HCT116 (cell line): ENCODE data around the gene CELA2A. TPM values are rescaled to one million over a fixed set of nuclear protein-coding genes. Genes with fewer than 3 reads are reported as not detected.
A peak's percentile ranks its signal among the peaks of the same experiment; 100 is the strongest.

Source experiments
- ATAC-seq: fragments of 200-7000 bp; cut with Tn5 transposase; 2 replicates; pipeline ENCODE4 v1.9.1; 2020; ENCODE audit warnings: mild to moderate bottlenecking, moderate library complexity
- BruUV-seq: library from RNA; stranded (reverse); fragments of 400-500 nt; replicated peaks from 2 replicates; lab custom pipeline; 2021; lab: Mats Ljungman, UMichigan
- CTCF ChIA-PET: fragments of 300-600 bp; sonication (Branson Sonifier 250); formaldehyde crosslinking; loops from one replicate; lab custom pipeline; 2021; ENCODE audit warnings: antibody characterized with exemption; lab: Charles Lee
- POLR2A ChIA-PET: fragments of 300-600, 350-600 bp; sonication (Branson Sonifier 250); formaldehyde crosslinking; loops from one replicate; lab custom pipeline; 2021; ENCODE audit warnings: antibody characterized with exemption; lab: Charles Lee
- RAD21 ChIA-PET, 2 experiments: fragments of 300-600 bp; sonication (Branson Sonifier 250); formaldehyde crosslinking; loops; one replicate each; lab custom pipeline; 2023; ENCODE audit warnings: low total read pairs in 2 of 2; ENCODE audit not compliant: uncharacterized antibody in 2 of 2, unreplicated experiment in 2 of 2, low non-redundant PET in 1 of 2; lab: Charles Lee
- DNase-seq: peaks from one replicate; pipeline ENCODE4 v3.0.0-alpha.2; 2010; ENCODE audit warnings: low read depth, low spot score
- H2AFZ ChIP-seq: fragments of 200-600 bp; shearing (Covaris generic), sonication (generic); 2 replicates; pipeline ENCODE4 v1.6.1; 2017; ENCODE audit warnings: low read depth, mixed run types, mixed read lengths, antibody characterized with exemption, low read length; ENCODE audit not compliant: poor library complexity, severe bottlenecking
- H3K27ac ChIP-seq: 2 replicates; pipeline ENCODE4 v1.5.1; 2012; ENCODE audit warnings: low read depth, low read length
- H3K27me3 ChIP-seq: fragments of 200-600 bp; sonication (generic); 2 replicates; pipeline ENCODE4 v1.6.1; 2016; ENCODE audit warnings: mixed run types, low read length, mixed read lengths; ENCODE audit not compliant: insufficient read depth
- H3K36me3 ChIP-seq, 2 experiments: fragments of 200-500 bp in 1 of 2; fragments of 200-600 bp in 1 of 2; sonication (Bioruptor generic) in 1 of 2; sonication (generic) in 1 of 2; 2 replicates each; pipeline versions ENCODE4 v1.5.1 to v1.6.1; 2014 to 2016; ENCODE audit warnings: low read length in 2 of 2, inconsistent platforms in 1 of 2, mixed read lengths in 1 of 2, mixed run types in 1 of 2; ENCODE audit not compliant: insufficient read depth in 2 of 2, control insufficient read depth in 1 of 2
- H3K4me1 ChIP-seq, 2 experiments: fragments of 200-600 bp in 1 of 2; sonication (generic) in 1 of 2; 2 replicates each; pipeline versions ENCODE4 v1.5.1 to v1.6.1; 2012 to 2017; ENCODE audit warnings: low read length in 2 of 2, inconsistent platforms in 1 of 2, mild to moderate bottlenecking in 1 of 2, mixed read lengths in 1 of 2, mixed run types in 1 of 2, moderate library complexity in 1 of 2; ENCODE audit not compliant: insufficient read depth in 2 of 2, control insufficient read depth in 1 of 2
- H3K4me2 ChIP-seq: fragments of 200-600 bp; sonication (generic); 2 replicates; pipeline ENCODE4 v1.6.1; 2017; ENCODE audit warnings: mixed run types, low read length, mixed read lengths
- H3K4me3 ChIP-seq, 2 experiments: fragments of 200-600 bp in 1 of 2; sonication (generic) in 1 of 2; replicated peaks in 1 of 2; 2 replicates each; pipeline ENCODE4 v1.5.1; 2011 to 2016; ENCODE audit warnings: low read length in 2 of 2, control low read depth in 1 of 2, low read depth in 1 of 2, mild to moderate bottlenecking in 1 of 2, mixed read lengths in 1 of 2, mixed run types in 1 of 2
- H3K79me2 ChIP-seq: fragments of 200-600 bp; sonication (generic); 2 replicates; pipeline ENCODE4 v1.6.1; 2017; ENCODE audit warnings: mild to moderate bottlenecking, mixed run types, low read length, moderate library complexity, mixed read lengths; ENCODE audit not compliant: insufficient read depth
- H3K9ac ChIP-seq: fragments of 200-600 bp; sonication (generic); 2 replicates; pipeline ENCODE4 v1.6.1; 2016; ENCODE audit warnings: low read length, mixed read lengths
- H3K9me2 ChIP-seq: fragments of 200-600 bp; sonication (generic), shearing (Covaris generic); 2 replicates; pipeline ENCODE4 v1.6.1; 2017; ENCODE audit warnings: mixed run types, mild to moderate bottlenecking, moderate library complexity; ENCODE audit not compliant: insufficient read depth
- H3K9me3 ChIP-seq, 2 experiments: fragments of 200-500 bp in 1 of 2; fragments of 200-600 bp in 1 of 2; sonication (Bioruptor generic) in 1 of 2; sonication (generic) in 1 of 2; 2 replicates each; pipeline ENCODE4 v1.6.1; 2014 to 2017; ENCODE audit warnings: low read length in 2 of 2, mixed read lengths in 2 of 2, inconsistent platforms in 1 of 2, low read depth in 1 of 2, mild to moderate bottlenecking in 1 of 2, mixed run types in 1 of 2, moderate library complexity in 1 of 2; ENCODE audit not compliant: control insufficient read depth in 1 of 2, insufficient read depth in 1 of 2
- H4K20me1 ChIP-seq: fragments of 200-600 bp; sonication (generic), shearing (Covaris generic); 2 replicates; pipeline ENCODE4 v1.6.1; 2017; ENCODE audit warnings: mixed run types, mild to moderate bottlenecking, moderate library complexity; ENCODE audit not compliant: insufficient read depth
- CBX3 ChIP-seq: IDR thresholded peaks from 2 replicates; pipeline ENCODE4 v1.6.1; 2012; ENCODE audit warnings: low read depth
- EZH2 ChIP-seq: fragments of 200-600 bp; sonication (generic); IDR thresholded peaks from 2 replicates; pipeline ENCODE4 v1.6.1; 2017; ENCODE audit warnings: antibody characterized with exemption, mixed run types
- FOSL1 ChIP-seq: IDR thresholded peaks from 2 replicates; pipeline ENCODE4 v1.6.1; 2012; ENCODE audit warnings: low read depth
- JUND ChIP-seq: IDR thresholded peaks from 2 replicates; pipeline ENCODE4 v1.6.1; 2012
- SP1 ChIP-seq: IDR thresholded peaks from 2 replicates; pipeline ENCODE4 v1.6.1; 2012; ENCODE audit warnings: low read depth
- SRF ChIP-seq: IDR thresholded peaks from 2 replicates; pipeline ENCODE4 v1.6.1; 2012; ENCODE audit warnings: low read depth
- ZFX ChIP-seq: fragments of 450-650 bp; IDR thresholded peaks from 2 replicates; pipeline ENCODE4 v1.6.1; 2017
- ZNF274 ChIP-seq: fragments of 200-500 bp; sonication (Bioruptor generic); IDR thresholded peaks from 2 replicates; pipeline ENCODE4 v1.6.1; 2014; ENCODE audit warnings: mild to moderate bottlenecking, low read depth, low read length, inconsistent platforms
- intact Hi-C: fragments of 100-400 bp; cut with micrococcal nuclease; formaldehyde crosslinking; loops from 2 replicates; pipeline ENCODE4 v1.10.0; 2022
- total RNA-seq: library from RNA; stranded (reverse); gene quantifications from one replicate; pipeline ENCODE4 v1.2.1, GENCODE V29; 2021; ENCODE audit not compliant: unreplicated experiment
- TF ChIP-seq, protein P1 (sequence below): IDR thresholded peaks from 2 replicates; pipeline ENCODE4 v1.6.1; 2011; ENCODE audit warnings: mild to moderate bottlenecking, low read length, moderate library complexity; ENCODE audit not compliant: insufficient replicate concordance; ENCODE audit errors: extremely low read depth
- TF ChIP-seq, protein P2 (sequence below): IDR thresholded peaks from 2 replicates; pipeline ENCODE4 v1.6.1; 2012

The CELA2A gene
- total RNA-seq, 1 experiment from 2014 or later, result 1.6 TPM

- TF ChIP-seq, protein P1, sequence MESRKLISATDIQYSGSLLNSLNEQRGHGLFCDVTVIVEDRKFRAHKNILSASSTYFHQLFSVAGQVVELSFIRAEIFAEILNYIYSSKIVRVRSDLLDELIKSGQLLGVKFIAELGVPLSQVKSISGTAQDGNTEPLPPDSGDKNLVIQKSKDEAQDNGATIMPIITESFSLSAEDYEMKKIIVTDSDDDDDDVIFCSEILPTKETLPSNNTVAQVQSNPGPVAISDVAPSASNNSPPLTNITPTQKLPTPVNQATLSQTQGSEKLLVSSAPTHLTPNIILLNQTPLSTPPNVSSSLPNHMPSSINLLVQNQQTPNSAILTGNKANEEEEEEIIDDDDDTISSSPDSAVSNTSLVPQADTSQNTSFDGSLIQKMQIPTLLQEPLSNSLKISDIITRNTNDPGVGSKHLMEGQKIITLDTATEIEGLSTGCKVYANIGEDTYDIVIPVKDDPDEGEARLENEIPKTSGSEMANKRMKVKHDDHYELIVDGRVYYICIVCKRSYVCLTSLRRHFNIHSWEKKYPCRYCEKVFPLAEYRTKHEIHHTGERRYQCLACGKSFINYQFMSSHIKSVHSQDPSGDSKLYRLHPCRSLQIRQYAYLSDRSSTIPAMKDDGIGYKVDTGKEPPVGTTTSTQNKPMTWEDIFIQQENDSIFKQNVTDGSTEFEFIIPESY, result no peak
- TF ChIP-seq SP1 (no peak), SRF (no peak), FOSL1 (no peak), ZFX (no peak)
Measured at GRCh38 chr1:15424981-15425380, 31.6 kb upstream of the CELA2A start (continued).

GRCh38 chr1:15425521-15425920, 31.0 kb upstream of the CELA2A start:
- Histone ChIP-seq H3K27ac (no peak overlapping the region), H2AFZ (no peak overlapping the region), H3K9me2 (no peaks in the 10 kb centered on the region), H3K4me2 (peak overlapping the region; percentile 53; the same call in 1 of the 2 replicates), H3K4me3 (no peak overlapping the region)
- CTCF ChIA-PET, result no interaction called here
- DNase-seq (no peak), ATAC-seq (no peak)
- RAD21 ChIA-PET, result no interaction called here
- intact Hi-C loops, result no loop called here
- BruUV-seq, result no TSS peak
- TF ChIP-seq EZH2, result no peak
- no peak for TF ChIP-seq ZNF274
- TF ChIP-seq CBX3, result no peak
- TF ChIP-seq SP1, result no peak
- TF ChIP-seq, protein P2, sequence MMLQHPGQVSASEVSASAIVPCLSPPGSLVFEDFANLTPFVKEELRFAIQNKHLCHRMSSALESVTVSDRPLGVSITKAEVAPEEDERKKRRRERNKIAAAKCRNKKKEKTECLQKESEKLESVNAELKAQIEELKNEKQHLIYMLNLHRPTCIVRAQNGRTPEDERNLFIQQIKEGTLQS, result no peak
- TF ChIP-seq, protein P1, result no peak
- no peak for TF ChIP-seq JUND
- TF ChIP-seq, all 23 proteins: peak for 0
- H3K79me2 ChIP-seq, result peaks cover 44% of the 10 kb centered on the region
- no peaks in the 10 kb centered on the region for H3K9me3 ChIP-seq
- H3K27me3 ChIP-seq, result no peaks in the 10 kb centered on the region
- POLR2A ChIA-PET, result no interaction called here
- H3K9ac ChIP-seq, result peak overlapping the region; percentile 16; the same call in 1 of the 2 replicates
- H4K20me1 ChIP-seq, result peaks cover 5% of the 10 kb centered on the region; the same call in 1 of the 2 replicates
- H3K4me1 ChIP-seq, result peaks cover 7 to 60% of the 10 kb centered on the region in 2 experiments; a peak in 3 of 4 replicates
- peaks cover 0 to 5% of the 10 kb centered on the region in 2 experiments; a peak in 1 of 4 replicates for H3K36me3 ChIP-seq
